ENCODE measurements around the gene GON4L.
"Not testable (repeated sequence)": the region's sequence is repeated elsewhere in the genome, so short reads cannot be mapped to it uniquely, and the experiment has no call there.

Gene GON4L

DNA sequence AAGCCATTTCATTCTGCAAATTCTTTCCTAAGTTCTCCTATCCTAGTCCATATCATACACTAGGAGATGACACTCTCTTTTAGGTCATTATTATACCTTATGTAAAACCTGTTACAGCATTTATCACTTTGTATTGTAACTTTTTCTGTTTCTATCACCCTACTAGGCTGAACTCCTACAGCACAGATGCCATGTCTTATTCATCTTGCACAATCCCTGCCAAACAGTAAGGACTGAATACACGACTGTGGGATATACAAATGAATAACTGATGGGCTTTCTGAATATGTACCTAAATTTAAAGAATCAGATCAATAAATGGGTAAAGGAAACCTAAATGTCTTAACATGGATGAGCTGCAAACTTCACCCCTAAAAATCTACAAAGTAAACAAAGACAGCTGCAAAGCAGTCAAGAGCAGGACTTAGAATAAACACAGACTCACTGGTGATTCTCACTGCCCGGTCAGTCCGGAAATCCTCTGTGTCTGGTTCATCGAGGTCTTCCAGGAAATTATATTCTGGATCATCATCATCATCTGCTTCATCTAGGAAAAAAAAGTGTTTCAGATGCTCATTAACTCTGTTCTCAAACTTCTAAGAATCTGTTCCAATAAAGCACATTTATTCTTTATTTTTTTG, 62.3 kb downstream of the GON4L start:
- no peak overlapping the region for H3K4me3 ChIP-seq (replicated peaks; ENCODE audit: low read depth, low read length)
- TF ChIP-seq, protein P1, sequence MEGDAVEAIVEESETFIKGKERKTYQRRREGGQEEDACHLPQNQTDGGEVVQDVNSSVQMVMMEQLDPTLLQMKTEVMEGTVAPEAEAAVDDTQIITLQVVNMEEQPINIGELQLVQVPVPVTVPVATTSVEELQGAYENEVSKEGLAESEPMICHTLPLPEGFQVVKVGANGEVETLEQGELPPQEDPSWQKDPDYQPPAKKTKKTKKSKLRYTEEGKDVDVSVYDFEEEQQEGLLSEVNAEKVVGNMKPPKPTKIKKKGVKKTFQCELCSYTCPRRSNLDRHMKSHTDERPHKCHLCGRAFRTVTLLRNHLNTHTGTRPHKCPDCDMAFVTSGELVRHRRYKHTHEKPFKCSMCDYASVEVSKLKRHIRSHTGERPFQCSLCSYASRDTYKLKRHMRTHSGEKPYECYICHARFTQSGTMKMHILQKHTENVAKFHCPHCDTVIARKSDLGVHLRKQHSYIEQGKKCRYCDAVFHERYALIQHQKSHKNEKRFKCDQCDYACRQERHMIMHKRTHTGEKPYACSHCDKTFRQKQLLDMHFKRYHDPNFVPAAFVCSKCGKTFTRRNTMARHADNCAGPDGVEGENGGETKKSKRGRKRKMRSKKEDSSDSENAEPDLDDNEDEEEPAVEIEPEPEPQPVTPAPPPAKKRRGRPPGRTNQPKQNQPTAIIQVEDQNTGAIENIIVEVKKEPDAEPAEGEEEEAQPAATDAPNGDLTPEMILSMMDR (IDR thresholded peaks at IDR 0.05; ENCODE audit: low read length, missing control alignments): no peak
- no peak for DNase-seq (ENCODE audit: low read depth)

DNA sequence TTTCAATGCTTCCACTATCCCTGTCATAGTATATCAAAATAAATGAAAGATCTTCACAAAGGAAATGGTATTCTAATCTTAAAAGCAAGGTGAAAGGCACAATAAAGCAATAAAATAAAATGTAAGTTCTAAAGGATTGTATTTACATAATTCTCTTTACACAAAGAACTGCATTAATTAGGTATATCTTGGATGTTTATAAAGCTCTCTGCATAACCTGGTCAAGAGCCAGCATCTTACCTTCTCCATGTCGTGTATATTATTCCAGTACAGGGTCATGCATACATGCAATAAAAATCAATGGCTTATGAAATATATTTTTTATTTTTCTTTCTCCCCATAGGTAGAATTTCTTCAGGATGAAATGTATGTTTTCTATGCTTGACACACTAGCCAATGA, 63.8 kb downstream of the GON4L start:
- H3K4me3 ChIP-seq (replicated peaks; ENCODE audit: low read depth, low read length): no peak overlapping the region
- TF ChIP-seq, protein P1 (IDR thresholded peaks at IDR 0.05; ENCODE audit: low read length, missing control alignments): no peak
- no peak for DNase-seq (ENCODE audit: low read depth)

DNA sequence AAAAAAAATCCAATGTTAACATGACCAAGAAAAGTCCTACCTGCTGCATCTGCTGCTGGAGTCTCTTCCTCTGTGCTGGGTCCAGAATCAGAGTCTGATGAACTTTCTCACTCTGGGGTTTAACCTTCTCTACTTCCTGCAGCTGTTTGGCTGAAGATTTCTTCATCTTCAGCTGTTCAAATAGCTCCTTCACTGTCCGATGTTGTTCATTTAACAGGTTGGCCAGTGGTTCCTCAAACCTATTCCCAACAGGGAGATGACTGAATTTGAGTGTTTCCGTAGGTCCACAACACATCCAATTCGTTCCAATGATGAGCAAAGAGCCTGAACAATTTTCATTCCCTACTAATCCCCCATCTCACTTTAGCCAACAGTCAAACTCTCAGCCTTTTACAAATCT, 79.4 kb downstream of the GON4L start:
- TF ChIP-seq, protein P1 (IDR thresholded peaks at IDR 0.05; ENCODE audit: low read length, missing control alignments): no peak
- DNase-seq (ENCODE audit: low read depth): no peak
- H3K4me3 ChIP-seq (replicated peaks; ENCODE audit: low read depth, low read length): no peak overlapping the region

GRCh38 chr1:155776414-155776813, 80.6 kb downstream of the GON4L start:
- TF ChIP-seq, protein P1 (IDR thresholded peaks at IDR 0.05; ENCODE audit: low read length, missing control alignments): no peak
- DNase-seq (ENCODE audit: low read depth): peak; percentile 60
- H3K4me3 ChIP-seq (replicated peaks; ENCODE audit: low read depth, low read length): no peak overlapping the region

- TF ChIP-seq, protein P1 (IDR thresholded peaks at IDR 0.05; ENCODE audit: low read length, missing control alignments): no peak
- no peak overlapping the region for H3K4me3 ChIP-seq (replicated peaks; ENCODE audit: low read depth, low read length)
- no peak for DNase-seq (ENCODE audit: low read depth)
Measured at GRCh38 chr1:155773221-155773620, 83.8 kb downstream of the GON4L start.

GRCh38 chr1:155769257-155769656, 87.8 kb downstream of the GON4L start:
- H3K4me3 ChIP-seq (replicated peaks; ENCODE audit: low read depth, low read length): no peak overlapping the region
- DNase-seq (ENCODE audit: low read depth): no peak
- TF ChIP-seq, protein P1 (IDR thresholded peaks at IDR 0.05; ENCODE audit: low read length, missing control alignments): no peak

GRCh38 chr1:155767399-155767989, 89.5 kb downstream of the GON4L start:
- DNase-seq (ENCODE audit: low read depth); H3K4me3 ChIP-seq (replicated peaks; ENCODE audit: low read depth, low read length): not testable (repeated sequence)

DNA sequence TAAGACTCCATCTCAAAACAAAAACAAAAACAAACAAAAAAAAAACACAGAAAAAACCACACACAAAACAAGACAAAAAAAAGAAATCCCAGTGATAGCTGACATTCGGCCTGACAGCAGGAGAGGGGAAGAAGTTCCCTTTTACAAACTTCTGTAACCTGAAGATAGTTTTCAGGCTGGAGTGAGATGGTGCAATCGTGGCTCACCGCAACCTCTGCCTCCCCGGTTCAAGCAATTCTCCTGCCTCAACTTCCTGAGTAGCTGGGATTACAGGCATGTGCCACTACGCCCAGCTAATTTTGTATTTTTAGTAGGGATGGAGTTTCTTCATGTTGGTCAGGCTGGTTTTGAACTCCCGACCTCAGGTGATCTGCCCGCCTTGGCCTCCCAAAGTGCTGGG, 93.0 kb downstream of the GON4L start:
- H3K4me3 ChIP-seq (replicated peaks; ENCODE audit: low read depth, low read length): not testable (repeated sequence)
- DNase-seq (ENCODE audit: low read depth): peak; percentile 10

DNA sequence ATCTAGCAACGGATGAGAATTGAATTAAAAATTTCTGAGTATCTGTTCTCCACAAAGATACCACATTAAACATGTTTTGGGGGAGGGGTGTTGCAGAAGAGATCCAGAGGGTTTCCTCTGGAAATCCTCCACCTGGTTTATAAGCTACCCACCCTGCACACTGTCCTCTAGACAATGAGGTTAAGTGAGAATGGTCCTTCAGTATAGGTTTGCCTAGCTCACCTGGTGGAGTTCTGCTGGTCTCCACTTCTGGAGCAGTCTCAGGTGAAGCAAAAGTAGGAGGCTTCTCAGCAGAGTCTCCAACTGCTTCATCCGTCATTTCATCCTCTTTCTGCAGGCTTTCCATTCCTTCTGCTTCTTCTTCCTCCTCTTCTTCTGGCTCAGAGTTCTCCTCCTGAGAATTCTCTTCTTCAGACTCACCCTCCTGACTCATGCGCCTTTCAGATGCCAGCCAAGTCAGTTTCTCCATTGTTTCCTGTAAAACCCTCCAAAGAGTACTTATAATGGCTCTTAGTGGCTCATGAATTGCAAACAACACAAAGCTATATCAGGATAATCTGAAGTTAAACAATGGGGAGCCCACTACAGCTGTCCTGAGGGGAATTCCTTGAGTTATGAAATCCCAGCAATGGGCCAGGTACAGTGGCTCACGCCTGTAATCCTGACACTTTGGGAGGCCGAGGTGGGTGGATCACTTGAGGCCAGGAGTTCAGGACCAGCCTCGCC, 93.8 kb downstream of the GON4L start:
- DNase-seq (ENCODE audit: low read depth): peak; percentile 96
- H3K4me3 ChIP-seq (replicated peaks; ENCODE audit: low read depth, low read length): not testable (repeated sequence)
